HG03064 (cell line): Measurements from ENCODE around the gene TMOD1.
"Not testable (repeated sequence)": the region's sequence is repeated elsewhere in the genome, so short reads cannot be mapped to it uniquely, and the experiment has no call there.

Experiments
- ATAC-seq: cut with Tn5 transposase; IDR thresholded peaks from one replicate; pipeline ENCODE4 v1.9.1; 2021; ENCODE audit warnings: low read depth; ENCODE audit not compliant: unreplicated experiment

The TMOD1 gene

GRCh38 chr9:97501177-97501971 lies at the start of gene TMOD1:
Gene TMOD1, plus strand, starts transcription at chr9:97501666. Its CDS starts 22,523 bp downstream, at chr9:97524189.
- peak; percentile 47 for ATAC-seq

- not testable (repeated sequence) for ATAC-seq
Observed at GRCh38 chr9:97453573-97453972, 47.9 kb upstream of the TMOD1 start.

- ATAC-seq, result not testable (repeated sequence)
Observed at GRCh38 chr9:97456841-97457240, 44.6 kb upstream of the TMOD1 start.

- no peak for ATAC-seq
Observed at GRCh38 chr9:97459326-97459725, 42.1 kb upstream of the TMOD1 start.

GRCh38 chr9:97462159-97462558 lies 39.3 kb upstream of the TMOD1 start:
- ATAC-seq, result no peak

- no peak for ATAC-seq
Observed at GRCh38 chr9:97462914-97463313, 38.6 kb upstream of the TMOD1 start.

- peak; percentile 81 for ATAC-seq
Observed at GRCh38 chr9:97468658-97469448, 32.6 kb upstream of the TMOD1 start.

GRCh38 chr9:97470076-97470475 lies 31.4 kb upstream of the TMOD1 start:
- ATAC-seq, result no peak

GRCh38 chr9:97473717-97474116 lies 27.7 kb upstream of the TMOD1 start:
- ATAC-seq, result no peak

- ATAC-seq, result no peak
Observed at GRCh38 chr9:97474372-97474925, 27.0 kb upstream of the TMOD1 start.

GRCh38 chr9:97475059-97475458 lies 26.4 kb upstream of the TMOD1 start:
- ATAC-seq, result no peak

- ATAC-seq, result no peak
Observed at GRCh38 chr9:97478301-97478981, 23.0 kb upstream of the TMOD1 start.

GRCh38 chr9:97479496-97480159 lies 21.8 kb upstream of the TMOD1 start:
- no peak for ATAC-seq

GRCh38 chr9:97480174-97480573 lies 21.3 kb upstream of the TMOD1 start:
- ATAC-seq, result no peak

- ATAC-seq, result no peak
Observed at GRCh38 chr9:97480749-97481148, 20.7 kb upstream of the TMOD1 start.

- no peak for ATAC-seq
Observed at GRCh38 chr9:97484134-97484533, 17.3 kb upstream of the TMOD1 start.

- ATAC-seq, result no peak
Observed at GRCh38 chr9:97487107-97487506, 14.4 kb upstream of the TMOD1 start.

GRCh38 chr9:97487861-97488260 lies 13.6 kb upstream of the TMOD1 start:
- no peak for ATAC-seq

- no peak for ATAC-seq
Observed at GRCh38 chr9:97491216-97491999, 10.1 kb upstream of the TMOD1 start.
